Measurements from ENCODE around the gene KDM8. TPM values are rescaled to one million over a fixed set of nuclear protein-coding genes. Genes with fewer than 3 reads are reported as not detected.

KDM8 gene
- total RNA-seq, 1 experiment from 2014 or later = 5.3 TPM

GRCh38 chr16:27195076-27195741 is 8.1 kb upstream of the KDM8 start:
- H3K9ac ChIP-seq (ENCODE audit: low read length) = no peak overlapping the region
- CTCF ChIA-PET = interaction anchor here (2.0 kb wide), 1 partner anchor 16 kb away, joined by 4 read pairs; no protein-coding TSS in a partner anchor
- TF ChIP-seq MAX (IDR thresholded peaks at IDR 0.05) (no peak), SP1 (IDR thresholded peaks at IDR 0.05; ENCODE audit: low read depth) (no peak), ELF1 (IDR thresholded peaks at IDR 0.05; ENCODE audit: borderline replicate concordance, low read depth) (no peak), FOSL1 (IDR thresholded peaks at IDR 0.05; ENCODE audit: low read depth) (no peak), CBX3 (IDR thresholded peaks at IDR 0.05; ENCODE audit: low read depth) (no peak), YY1 (IDR thresholded peaks at IDR 0.05; ENCODE audit: extremely low read depth, insufficient replicate concordance, low read depth, low read length) (no peak), ATF3 (IDR thresholded peaks at IDR 0.05) (no peak), CEBPB (IDR thresholded peaks at IDR 0.05; ENCODE audit: low read depth) (no peak), EGR1 (IDR thresholded peaks at IDR 0.05; ENCODE audit: low read depth) (no peak), JUND (IDR thresholded peaks at IDR 0.05) (no peak), EZH2 (IDR thresholded peaks at IDR 0.05) (no peak), SRF (IDR thresholded peaks at IDR 0.05; ENCODE audit: low read depth) (no peak), POLR2A (IDR thresholded peaks at IDR 0.05; ENCODE audit: borderline replicate concordance, extremely low read depth, insufficient read depth, insufficient read length) (no peak)
- TF ChIP-seq, protein P1, sequence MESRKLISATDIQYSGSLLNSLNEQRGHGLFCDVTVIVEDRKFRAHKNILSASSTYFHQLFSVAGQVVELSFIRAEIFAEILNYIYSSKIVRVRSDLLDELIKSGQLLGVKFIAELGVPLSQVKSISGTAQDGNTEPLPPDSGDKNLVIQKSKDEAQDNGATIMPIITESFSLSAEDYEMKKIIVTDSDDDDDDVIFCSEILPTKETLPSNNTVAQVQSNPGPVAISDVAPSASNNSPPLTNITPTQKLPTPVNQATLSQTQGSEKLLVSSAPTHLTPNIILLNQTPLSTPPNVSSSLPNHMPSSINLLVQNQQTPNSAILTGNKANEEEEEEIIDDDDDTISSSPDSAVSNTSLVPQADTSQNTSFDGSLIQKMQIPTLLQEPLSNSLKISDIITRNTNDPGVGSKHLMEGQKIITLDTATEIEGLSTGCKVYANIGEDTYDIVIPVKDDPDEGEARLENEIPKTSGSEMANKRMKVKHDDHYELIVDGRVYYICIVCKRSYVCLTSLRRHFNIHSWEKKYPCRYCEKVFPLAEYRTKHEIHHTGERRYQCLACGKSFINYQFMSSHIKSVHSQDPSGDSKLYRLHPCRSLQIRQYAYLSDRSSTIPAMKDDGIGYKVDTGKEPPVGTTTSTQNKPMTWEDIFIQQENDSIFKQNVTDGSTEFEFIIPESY (IDR thresholded peaks at IDR 0.05; ENCODE audit: extremely low read depth, insufficient replicate concordance, low read length) = no peak
- TF ChIP-seq, protein P2, sequence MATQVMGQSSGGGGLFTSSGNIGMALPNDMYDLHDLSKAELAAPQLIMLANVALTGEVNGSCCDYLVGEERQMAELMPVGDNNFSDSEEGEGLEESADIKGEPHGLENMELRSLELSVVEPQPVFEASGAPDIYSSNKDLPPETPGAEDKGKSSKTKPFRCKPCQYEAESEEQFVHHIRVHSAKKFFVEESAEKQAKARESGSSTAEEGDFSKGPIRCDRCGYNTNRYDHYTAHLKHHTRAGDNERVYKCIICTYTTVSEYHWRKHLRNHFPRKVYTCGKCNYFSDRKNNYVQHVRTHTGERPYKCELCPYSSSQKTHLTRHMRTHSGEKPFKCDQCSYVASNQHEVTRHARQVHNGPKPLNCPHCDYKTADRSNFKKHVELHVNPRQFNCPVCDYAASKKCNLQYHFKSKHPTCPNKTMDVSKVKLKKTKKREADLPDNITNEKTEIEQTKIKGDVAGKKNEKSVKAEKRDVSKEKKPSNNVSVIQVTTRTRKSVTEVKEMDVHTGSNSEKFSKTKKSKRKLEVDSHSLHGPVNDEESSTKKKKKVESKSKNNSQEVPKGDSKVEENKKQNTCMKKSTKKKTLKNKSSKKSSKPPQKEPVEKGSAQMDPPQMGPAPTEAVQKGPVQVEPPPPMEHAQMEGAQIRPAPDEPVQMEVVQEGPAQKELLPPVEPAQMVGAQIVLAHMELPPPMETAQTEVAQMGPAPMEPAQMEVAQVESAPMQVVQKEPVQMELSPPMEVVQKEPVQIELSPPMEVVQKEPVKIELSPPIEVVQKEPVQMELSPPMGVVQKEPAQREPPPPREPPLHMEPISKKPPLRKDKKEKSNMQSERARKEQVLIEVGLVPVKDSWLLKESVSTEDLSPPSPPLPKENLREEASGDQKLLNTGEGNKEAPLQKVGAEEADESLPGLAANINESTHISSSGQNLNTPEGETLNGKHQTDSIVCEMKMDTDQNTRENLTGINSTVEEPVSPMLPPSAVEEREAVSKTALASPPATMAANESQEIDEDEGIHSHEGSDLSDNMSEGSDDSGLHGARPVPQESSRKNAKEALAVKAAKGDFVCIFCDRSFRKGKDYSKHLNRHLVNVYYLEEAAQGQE (IDR thresholded peaks at IDR 0.05; ENCODE audit: low read depth) = no peak

More at GRCh38 chr16:27195076-27195741, 8.1 kb upstream of the KDM8 start:
- ATAC-seq = no peak
- Histone ChIP-seq H3K4me3 (replicated peaks in 1 of 2; ENCODE audit: low read depth in 1 of 2, low read length in 2 of 2) (no peak overlapping the region), H4K20me1 (ENCODE audit: insufficient read depth) (no peaks in the 10 kb centered on the region), H3K4me2 (ENCODE audit: low read length) (no peak overlapping the region), H3K79me2 (ENCODE audit: insufficient read depth, low read length) (no peaks in the 10 kb centered on the region), H2AFZ (ENCODE audit: low read depth, low read length, poor library complexity, severe bottlenecking) (no peak overlapping the region), H3K36me3 (ENCODE audit: control insufficient read depth in 1 of 2, insufficient read depth in 2 of 2, low read length in 2 of 2) (no peaks in the 10 kb centered on the region), H3K9me2 (ENCODE audit: insufficient read depth) (no peaks in the 10 kb centered on the region), H3K9me3 (ENCODE audit: control insufficient read depth in 1 of 2, insufficient read depth in 1 of 2, low read depth in 1 of 2, low read length in 2 of 2) (no peaks in the 10 kb centered on the region), H3K27me3 (ENCODE audit: insufficient read depth, low read length) (no peaks in the 10 kb centered on the region; the same call in 1 of the 2 replicates), H3K4me1 (ENCODE audit: control insufficient read depth in 1 of 2, insufficient read depth in 2 of 2, low read length in 2 of 2) (no peaks in the 10 kb centered on the region), H3K27ac (ENCODE audit: low read depth, low read length) (no peak overlapping the region)
- BruUV-seq (replicated peaks) = no TSS peak
- intact Hi-C loops (cut with micrococcal nuclease) = no loop called here
- POLR2A ChIA-PET = no interaction called here
- no peak for DNase-seq (ENCODE audit: low read depth, low spot score)
- RAD21 ChIA-PET (ENCODE audit: low non-redundant PET in 1 of 2, low total read pairs in 2 of 2, uncharacterized antibody in 2 of 2, unreplicated experiment in 2 of 2) = no interaction called here

Measured in HCT116 (cell line).